Right lung (tissue), 5 donors: ENCODE data around the gene B9D1. TPM values are rescaled to one million over a fixed set of nuclear protein-coding genes. Genes with fewer than 3 reads are reported as not detected.
"Not testable (repeated sequence)": the region's sequence is repeated elsewhere in the genome, so short reads cannot be mapped to it uniquely, and the experiment has no call there.

Source experiments
- DNase-seq, 2 donors: peaks; one replicate each; pipeline ENCODE4 v3.0.0-alpha.2; 2013
- polyA plus RNA-seq, 5 donors: library from polyadenylated mRNA; unstranded; fragments of 120-200 nt; gene quantifications; one replicate each; pipeline versions ENCODE4 v1.2.1 to v1.2.3, GENCODE V29; 2013; ENCODE audit warnings: inconsistent platforms in 1 of 5, low replicate concordance in 1 of 5; ENCODE audit not compliant: insufficient read length in 5 of 5, insufficient read depth in 1 of 5

B9D1 gene
- polyA plus RNA-seq, 5 donors, result 16.4 to 24.1 (median 22.1) TPM

DNA sequence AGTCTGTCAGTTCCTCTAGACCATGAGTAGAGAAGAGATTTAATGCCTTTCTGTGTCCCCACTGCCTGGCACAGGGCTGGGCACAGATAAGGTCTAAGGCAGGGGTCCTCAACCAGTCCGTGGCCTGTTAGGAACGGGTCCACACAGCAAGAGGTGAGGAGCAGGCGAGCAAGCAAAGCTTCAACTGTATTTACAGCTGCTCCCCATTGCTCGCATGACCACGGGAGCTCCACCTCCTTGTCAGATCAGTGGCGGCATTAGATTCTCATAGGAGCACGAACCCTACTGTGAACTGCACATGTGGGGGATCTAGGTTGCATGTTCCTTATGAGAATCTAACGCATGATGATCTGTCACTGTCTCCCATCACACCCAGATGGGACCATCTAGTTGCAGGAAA, 1.8 kb downstream of the B9D1 start:
- no peak for DNase-seq

DNA sequence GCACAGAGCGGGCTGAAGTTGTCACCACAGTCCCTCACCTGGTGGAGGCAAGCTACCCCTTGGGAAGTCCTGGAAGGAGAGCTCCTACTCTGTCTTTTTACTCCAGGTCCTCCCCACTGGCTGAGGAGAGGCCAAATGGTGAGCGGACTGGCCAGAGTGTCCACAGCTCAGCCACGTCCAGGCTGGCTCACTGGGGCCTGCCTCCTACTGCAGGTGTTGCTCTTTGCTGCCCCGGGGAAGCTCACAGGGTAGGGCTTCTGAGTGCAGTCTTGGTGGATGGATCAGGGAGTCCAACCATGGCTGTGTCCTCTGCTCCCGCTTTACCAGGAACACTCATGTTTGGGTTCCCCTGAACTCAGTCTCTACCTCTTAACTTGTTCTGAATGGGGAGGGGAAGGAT, 2.7 kb downstream of the B9D1 start:
- no peak for DNase-seq

DNA sequence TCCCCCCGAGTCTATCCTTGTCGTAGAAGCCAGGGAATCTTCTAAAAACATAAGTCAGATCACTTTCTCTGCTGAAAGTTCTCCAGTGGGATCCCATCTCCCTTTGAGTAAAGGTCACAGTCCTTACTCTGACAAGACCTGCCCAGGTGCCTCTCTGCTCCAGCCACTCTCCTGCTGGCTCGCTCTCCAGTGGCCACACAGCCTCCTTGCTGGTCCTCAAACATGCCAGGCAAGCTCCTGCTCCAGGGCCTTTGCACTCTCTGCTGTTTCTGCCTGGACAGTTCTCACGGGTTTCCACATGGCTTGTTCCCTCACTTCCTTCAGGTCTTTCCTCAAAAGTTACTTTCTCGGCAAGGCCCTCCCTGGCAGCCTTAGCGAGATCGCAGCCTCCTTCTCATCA, 3.4 kb downstream of the B9D1 start:
- DNase-seq, result no peak

DNA sequence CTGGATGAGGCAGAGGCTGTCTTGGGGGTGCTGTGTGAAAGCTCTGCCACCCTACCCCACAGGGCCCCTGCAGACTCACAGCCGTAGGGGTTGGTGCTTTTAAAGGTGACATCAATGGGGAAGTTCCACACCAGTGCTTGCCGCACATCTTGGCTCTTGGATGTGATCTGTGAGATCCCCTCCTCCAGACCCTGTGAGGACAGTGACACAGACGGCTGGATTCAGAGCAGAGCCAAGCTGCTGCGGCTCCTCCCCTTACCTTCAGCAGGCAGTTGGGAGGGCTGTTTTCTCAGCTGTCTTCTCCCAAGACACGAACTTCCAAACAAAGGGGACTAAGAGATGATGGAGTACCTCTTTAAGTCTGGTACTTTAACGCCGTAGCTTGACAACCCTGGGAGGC, 4.8 kb downstream of the B9D1 start:
- DNase-seq, result no peak

DNA sequence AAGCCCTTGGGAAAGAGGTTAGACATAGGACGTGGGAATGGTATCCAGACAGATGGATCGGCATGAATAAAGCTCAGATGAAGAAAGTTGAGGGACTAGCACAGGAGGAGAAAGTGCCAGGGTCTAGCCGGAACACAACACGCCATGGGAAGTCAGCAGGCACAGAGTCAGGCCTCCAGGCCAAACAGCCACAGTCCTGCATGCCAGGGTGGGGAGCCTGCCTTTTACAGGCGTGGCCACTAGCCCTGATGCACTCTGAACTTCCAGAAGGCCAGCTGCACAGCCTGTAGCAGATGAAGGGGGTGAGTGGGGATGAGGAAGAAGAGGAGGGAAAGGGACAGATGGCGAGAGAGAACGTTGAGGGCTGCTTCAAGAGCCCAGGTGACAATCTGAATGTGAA, 5.2 kb downstream of the B9D1 start:
- DNase-seq, result no peak

DNA sequence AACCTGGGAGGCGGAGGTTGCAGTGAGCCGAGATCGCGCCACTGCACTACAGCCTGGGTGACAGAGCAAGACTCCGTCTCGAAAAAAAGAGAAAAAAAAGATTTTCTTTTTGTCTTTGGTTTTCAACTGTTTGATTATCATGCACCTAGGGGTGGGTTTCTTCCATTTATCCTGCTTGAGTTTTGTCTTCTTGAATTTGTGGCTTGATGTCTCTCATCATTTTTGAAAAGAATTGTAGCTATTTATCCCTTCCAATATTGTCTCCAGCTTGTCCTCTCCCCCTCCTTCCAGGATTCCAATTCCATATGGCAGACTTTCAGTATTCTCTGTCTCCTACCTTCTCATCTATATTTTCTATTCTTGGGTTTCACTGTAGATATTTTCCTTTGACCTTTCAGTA, 7.8 kb downstream of the B9D1 start:
- DNase-seq, result no peak

DNA sequence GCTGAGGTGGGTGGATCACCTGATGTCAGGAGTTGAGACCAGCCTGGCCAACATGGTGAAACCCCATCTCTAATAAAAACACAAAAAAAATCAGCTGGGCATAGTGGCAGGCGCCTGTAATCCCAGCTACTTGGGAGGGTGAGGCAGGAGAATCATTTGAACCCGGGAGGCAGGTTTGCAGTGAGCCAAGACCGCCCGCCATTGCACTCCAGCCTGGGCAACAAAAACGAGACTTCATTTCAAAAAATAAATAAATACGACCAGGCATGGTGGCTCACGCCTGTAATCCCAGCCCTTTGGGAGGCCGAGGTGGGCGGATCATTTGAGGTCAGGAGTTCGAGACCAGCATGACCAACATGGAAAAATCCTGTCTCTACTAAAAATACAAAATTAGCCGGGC, 9.1 kb downstream of the B9D1 start:
- DNase-seq, result not testable (repeated sequence)

DNA sequence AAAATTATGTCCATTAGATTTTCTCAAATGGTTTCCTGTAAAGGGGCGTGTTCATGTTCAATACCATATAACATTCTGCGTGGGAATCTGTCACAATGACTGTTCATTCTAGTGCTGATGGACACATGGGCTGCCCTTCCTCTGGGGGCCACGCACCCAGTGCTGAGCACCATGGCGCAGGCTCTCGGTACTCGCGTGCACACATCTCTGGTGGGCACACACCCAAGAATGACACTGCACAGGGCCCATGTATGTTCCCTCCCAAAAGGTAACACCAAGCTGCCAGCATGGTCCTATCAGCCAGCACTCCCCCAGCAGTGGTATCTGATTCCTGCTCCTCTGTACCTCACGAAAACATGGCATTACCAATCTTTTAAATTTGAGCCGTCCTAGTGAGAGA, 13.7 kb downstream of the B9D1 start:
- DNase-seq, result no peak

DNA sequence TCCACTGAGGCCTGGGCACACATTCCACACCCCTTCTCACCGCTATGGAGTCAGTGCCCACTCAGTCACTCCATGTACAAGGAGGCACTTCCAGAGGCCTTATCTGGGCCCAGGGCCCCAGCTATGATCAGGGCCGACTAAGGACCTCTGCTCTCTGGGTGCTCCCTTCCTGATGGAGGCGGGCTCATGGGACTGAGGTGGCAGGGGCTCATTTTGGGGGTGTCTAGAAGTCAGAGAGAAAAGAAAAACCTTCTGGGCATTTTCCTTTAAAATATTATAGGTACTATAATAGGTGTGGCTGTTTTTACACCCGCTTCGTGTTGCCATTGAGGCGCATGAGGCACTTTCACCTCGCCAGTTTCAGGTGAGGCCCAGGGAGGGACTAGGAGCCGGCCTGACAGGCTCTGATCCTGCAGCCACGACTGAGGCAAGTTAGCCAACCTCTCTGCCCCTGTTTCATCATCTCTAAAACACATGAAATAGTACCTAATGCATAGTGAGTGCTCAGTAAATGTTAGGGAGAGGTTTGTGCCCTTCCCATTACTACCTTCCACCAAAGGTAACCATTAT, 14.4 kb downstream of the B9D1 start:
- no peak for DNase-seq

DNA sequence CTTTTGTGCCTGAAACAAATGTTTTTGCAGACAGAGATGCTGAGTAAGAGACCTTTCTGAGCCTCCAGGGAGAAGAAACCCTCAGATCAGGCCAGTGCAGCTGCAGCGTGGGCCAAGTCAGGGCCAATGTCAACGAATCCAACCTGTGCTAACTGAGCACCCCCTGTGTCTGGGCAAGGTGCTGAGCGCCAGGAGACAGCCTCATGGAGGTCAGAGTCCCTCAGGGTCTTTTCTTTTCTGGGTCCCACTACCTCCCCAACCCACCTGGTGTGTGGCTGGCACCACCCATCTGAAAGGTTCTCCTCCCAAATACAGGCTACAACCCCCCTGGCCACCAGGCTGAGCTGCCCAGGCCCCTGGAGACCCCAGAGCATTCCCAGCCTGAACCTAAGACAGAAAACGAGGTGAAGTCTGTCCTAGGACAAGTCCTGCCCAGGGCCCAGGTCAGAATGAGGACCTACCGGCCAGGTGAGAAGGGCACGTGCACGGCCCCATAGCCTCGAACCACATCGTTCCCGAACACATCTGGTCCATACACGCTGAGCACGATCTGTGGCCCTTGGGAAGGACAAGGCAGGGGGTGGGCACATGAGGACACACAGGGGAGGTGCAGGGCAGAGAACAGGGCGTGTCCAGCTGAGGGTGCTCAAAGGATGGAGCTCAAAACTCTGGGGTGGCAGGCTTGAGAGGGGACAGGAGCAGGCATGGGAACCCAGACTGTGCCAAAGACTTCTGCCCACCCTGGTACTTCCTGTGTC, 15.0 kb downstream of the B9D1 start:
- no peak for DNase-seq

DNA sequence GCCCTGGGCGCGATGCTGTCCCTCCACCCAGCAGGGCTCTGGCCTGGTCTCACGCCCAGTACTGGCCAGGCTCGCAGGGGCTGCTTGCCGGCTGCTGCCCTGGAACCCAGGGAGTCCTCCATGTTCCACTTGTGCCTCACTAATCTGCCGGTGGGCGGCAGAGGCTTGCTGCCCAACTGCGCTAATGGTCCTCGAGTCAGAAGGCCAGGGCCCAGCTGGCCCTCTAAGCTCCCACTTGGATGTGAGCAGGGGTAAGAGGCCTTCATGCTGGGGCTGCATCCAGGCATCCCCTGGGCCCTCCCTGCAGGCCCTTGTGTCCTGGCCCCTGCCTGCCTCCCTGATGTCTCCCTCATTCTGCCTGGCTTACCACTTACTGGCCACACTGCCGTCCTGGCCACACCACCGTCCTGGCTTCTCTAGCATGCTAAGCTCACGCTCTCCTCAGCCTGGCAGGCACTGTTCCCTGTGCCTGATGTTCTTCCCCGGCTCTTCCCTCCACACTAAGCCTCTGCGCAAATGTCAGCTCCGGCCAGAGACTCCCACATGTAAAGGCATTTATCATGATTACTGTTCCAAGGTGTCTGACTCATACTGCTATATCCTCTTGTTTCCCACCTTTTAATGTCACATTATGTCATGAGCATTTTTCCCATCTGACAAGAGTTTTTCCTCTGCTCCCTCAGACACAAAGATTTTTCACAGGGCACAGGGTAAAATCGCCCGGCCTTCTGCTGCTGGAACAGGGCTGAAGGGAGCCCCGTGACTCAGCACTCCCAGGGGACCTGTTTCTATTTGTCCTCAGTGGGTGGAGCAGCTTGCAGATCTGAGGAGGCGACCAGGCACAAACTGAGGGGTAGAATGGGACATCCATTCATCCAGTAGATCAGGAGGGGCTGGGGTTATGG, 15.9 kb downstream of the B9D1 start:
- no peak for DNase-seq

DNA sequence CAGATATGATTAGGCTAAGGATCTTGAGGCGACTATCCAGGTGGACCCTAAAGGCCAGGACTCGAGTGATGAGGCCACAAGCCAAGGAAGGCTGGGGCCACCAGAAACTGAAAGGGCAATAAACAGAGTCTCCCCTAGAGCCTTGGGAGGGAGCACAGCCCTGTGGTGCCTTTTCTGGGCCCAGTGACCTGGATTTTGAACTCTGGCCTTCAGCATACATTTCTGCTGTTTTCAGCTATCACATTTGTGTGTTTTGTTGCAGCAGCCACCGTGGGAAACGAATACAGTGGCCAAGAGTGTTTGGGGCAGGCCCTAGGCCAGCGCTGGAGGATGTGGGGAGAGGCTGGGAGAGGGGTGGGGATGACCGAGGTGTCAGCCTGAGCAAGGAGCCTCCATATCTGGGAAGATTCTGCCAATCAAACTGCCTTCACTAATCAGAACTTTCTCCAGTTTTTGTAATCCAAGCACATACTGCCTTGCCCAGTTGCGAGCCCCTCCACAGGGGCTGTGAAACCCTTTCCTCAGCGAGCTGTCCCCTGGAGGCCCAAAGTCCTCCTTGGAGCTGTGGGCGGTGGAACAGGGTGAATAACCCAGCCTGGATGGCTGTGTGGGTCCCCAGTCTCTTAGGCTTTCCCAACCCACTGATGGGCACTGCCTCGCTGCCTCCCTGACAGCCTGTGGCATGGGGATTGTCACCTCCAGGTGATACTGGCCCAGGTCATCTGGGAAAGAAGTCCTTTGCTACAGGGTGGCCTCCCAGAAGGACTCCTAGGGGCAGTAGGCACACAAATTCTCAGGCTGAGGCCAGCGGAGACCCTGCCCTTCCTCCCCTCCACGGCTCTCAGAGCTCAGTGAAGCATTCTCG, 16.8 kb downstream of the B9D1 start:
- no peak for DNase-seq

DNA sequence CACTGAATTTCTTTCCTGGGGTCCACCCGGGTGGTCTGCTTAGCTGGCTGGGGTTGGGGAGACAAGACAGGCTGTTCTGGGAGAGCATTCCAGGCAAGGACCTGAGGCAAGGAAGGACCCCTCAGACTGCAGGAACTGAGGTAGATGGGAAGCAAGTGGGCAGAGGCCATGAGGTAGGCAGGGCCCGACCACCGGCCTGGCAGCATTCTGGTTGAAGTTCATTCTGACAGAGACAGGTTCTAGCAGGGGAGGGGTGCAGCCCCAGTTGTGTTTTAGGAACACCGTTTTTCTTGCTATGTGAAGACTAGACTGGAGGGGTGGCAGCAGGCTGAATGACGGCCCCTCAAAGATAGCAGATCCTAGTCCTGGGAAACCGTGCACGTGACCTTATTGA, 17.5 kb downstream of the B9D1 start:
- no peak for DNase-seq

DNA sequence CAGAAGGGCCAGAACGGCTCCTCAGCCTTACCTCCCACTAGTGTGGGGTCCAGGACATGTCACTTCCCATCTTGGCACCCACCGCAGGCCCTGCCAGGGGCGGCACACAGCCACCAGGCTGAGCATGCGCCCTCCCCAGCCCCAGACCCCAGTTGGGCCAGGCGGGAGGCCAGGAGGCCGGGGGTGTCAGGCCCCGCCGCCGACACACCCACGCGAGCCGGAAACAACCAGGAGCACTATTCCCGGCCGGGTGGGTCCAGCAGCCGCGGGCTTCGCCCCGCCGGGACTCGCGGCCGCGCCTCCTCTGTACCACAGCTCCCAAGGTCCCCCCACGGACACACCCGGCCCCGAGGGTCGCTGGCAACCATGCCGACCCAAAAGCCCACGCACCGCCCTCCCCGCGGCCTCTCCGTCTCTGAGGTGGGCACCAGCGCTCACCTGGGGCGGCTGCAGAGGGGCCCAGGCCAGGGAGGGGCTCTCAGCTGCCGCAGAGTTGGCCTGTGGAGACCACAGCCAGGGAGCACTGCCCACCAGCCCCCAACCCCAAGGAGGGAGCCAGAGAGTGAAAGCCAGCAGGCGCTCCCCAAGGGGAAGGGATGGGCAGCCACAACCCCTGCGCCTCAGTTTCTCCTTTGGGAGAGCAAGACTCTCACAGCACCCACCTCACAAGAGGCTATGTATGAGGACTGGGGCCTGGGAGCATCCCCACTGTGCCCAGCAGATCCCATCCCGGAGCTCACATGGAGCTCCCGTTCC, 18.0 kb downstream of the B9D1 start:
- no peak for DNase-seq

DNA sequence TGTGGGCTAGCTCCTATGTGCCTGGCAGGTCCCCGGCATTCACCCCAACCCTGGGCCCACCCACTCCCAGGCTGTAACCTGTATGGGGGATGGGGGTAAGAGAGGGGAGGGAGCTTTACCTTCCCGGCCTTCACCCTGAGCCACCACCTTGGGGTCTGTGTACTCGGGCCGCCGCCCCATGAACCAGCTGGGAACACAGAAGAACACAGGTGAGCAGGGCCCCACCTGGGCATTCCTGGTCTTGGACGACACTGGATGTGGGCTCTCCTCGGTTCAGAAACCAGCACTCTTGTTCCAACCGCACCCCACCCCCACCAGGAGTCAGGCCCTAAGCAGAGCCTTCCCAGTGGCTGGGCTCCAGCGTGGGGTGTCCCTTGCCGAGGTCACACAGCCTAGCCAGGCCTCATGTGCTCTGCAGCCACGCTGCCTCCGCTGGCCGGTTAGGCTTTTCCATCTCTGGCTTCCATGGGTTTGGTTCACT, 18.8 kb downstream of the B9D1 start:
- DNase-seq, result no peak

DNA sequence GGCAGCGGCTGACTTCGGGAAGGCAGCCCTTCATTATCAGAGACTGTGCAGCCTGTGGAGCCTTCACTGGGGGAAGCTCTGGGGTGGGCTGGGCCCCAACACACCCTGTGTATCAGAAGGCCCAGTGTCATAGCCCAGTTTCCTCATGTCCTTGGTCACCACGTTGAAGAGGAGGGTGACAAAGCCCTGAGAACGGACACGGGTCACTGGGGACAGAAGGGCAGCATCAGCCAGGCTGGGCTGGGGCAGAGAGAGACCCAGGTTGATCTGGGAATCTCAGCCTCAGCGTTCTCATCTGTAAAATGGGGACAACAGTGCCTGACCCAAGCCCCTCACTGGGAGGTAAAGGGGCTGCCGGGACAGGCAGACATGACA, 19.3 kb downstream of the B9D1 start:
- no peak for DNase-seq

DNA sequence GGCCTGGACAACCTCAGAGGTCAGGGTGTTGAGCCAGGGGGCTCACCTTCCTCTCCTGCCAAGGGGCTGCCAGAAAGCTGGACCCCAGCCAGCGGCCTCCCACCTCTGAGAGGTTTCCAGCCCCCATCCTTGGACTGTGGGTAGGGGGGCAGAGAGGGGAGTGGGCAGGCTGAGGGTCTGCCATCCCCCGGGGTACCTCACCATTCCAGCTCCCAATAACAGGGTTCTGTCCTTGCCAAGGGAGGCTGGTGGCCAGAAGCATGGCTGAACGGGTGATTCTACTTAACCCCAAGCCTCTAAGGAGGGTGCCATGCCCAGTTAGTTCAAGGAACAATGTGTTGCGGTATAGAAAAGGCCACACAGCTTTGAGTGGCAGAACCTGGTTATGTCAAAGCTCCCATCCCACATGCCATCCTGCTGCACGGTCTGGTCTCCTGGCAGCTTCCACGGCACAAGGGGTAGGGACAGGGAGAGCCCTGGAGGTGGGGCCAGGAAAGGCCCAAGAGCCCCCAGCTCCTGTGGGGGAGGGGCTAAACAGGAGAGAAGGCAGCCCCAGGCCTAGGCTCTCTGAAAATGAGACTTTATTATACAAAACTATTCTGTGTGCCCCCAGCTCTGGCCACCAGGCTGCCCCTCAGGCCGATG, 19.8 kb downstream of the B9D1 start:
- no peak for DNase-seq

DNA sequence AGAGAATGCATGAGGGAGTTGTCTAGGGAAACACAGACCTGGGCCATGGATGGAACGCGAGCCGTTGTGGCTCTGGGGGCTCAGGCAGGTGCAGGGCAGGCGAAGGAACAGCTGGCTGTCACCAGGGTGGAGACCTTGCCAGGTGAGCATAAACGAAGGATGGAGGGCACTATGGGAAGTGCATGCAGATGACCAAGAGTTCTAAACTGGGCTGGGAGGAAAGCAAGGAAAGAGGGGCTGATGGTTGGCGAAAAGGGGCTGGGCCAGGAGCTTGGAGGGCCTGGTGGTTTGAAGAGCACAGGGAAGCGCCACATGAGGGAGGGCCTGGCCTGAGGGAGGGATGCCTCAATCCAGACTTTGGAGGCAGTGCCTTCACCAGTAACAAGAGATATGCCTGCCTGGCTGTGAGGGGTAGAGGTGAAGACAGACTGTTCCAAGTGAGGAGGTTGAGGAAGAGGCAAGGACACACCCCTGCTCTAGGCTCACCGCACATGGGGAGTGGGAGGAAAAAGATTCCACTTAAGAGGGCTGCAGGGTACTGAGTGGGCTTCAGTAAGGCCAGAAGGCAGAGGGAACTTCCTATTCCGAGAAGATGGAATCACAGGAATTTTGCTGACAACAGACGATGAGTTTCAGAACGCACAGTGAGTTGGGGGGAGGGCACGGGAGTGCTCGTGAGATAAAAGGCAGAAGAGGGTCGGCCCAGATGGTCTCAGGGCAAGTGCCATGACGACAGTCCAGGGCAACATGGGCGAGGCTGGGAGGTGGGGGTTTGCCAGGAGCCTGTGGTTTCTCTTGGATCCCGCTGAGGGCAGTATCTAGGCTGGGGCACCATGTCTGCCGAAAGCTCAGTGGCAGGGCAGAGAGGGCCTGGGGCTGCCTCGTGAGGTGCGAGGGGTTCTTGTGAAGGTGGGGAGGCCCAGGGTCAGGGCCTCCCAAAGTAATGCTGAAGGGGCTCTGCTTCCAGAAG, 20.6 kb downstream of the B9D1 start:
- DNase-seq, result no peak

DNA sequence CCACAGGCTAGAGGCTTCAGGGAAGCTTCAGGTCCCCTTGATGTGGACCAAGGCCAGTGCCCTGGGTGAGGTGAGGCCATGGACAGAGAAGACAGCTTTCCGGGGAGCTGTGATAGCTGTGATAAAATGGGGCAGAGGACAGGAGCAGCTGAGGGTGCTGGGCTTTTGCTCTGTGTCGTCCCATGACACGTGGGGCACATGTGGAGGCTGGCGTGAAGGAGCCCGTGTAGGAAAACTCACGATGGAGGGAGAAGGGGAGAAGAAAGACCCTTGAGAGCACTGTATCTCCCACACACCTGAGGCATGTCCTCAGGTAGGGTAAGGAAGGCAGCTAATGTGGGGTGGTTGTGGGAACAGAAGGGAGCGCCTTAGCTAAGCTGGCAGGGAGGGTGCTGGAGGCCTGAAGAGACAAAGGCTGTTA, 21.3 kb downstream of the B9D1 start:
- DNase-seq, result no peak
